A549 (cell line): ENCODE data around the gene LYST. TPM values are rescaled to one million over a fixed set of nuclear protein-coding genes. Genes with fewer than 3 reads are reported as not detected.

Experiments used
- ATAC-seq, 2 experiments: fragments of 200-7000 bp in 1 of 2; fragments of >200 bp in 1 of 2; cut with Nextera tagmentation in 1 of 2; cut with Tn5 transposase in 1 of 2; 3 replicates each; pipeline versions ENCODE4 v1.8.0 to v1.9.1; 2018 to 2020; ENCODE audit warnings: mild to moderate bottlenecking in 1 of 2, moderate library complexity in 1 of 2
- CTCF ChIA-PET: fragments of 300-600 bp; sonication (Branson Sonifier 250); formaldehyde crosslinking; extraction: SDS; loops from one replicate; lab custom pipeline; 2021; ENCODE audit warnings: antibody characterized with exemption, inconsistent platforms; lab: Yijun Ruan, JAX
- POLR2A ChIA-PET: fragments of 350-600 bp; formaldehyde crosslinking; extraction: SDS; loops from one replicate; lab custom pipeline; 2021; ENCODE audit warnings: antibody characterized with exemption, inconsistent platforms; lab: Yijun Ruan, JAX
- DNase-seq, 2 experiments: peaks; one replicate each; pipeline versions ENCODE4 v3.0.0 to v3.0.0-alpha.2; 2011 to 2016; ENCODE audit warnings: low read depth in 1 of 2, low spot score in 1 of 2
- FAIRE-seq: peaks from 2 replicates; lab custom pipeline; 2011; peaks lifted over from hg19 to GRCh38; lab: Jason Lieb, UNC
- H3K27ac ChIP-seq, 2 experiments: fragments of >200 bp; sonication (Bioruptor Twin); formaldehyde crosslinking; 3 replicates each; pipeline ENCODE4 v1.5.1; 2016 to 2017
- H3K4me1 ChIP-seq: fragments of >200 bp; sonication (Bioruptor Twin); formaldehyde crosslinking; 3 replicates; pipeline ENCODE4 v1.6.1; 2016
- H3K4me2 ChIP-seq: fragments of >200 bp; sonication (Bioruptor Twin); formaldehyde crosslinking; 3 replicates; pipeline ENCODE4 v1.6.1; 2016
- H3K4me3 ChIP-seq: fragments of >200 bp; sonication (Bioruptor Twin); formaldehyde crosslinking; 3 replicates; pipeline ENCODE4 v1.5.1; 2016
- H3K9me3 ChIP-seq: fragments of >200 bp; sonication (Bioruptor Twin); formaldehyde crosslinking; 3 replicates; pipeline ENCODE4 v1.6.1; 2016
- BHLHE40 ChIP-seq: IDR thresholded peaks from 2 replicates; pipeline ENCODE4 v1.6.1; 2012; ENCODE audit warnings: low read depth, low read length, inconsistent platforms
- CHD4 ChIP-seq: fragments of 200-600 bp; sonication (generic); IDR thresholded peaks from 2 replicates; pipeline ENCODE4 v1.6.1; 2016; ENCODE audit warnings: antibody characterized with exemption, mild to moderate bottlenecking, borderline replicate concordance
- EHF ChIP-seq: fragments of 250-450 bp; sonication (Bioruptor Pico); IDR thresholded peaks from 2 replicates; pipeline ENCODE4 v1.5.0; 2020; ENCODE audit warnings: mild to moderate bottlenecking
- ELK1 ChIP-seq: fragments of 150-350 bp; IDR thresholded peaks from 2 replicates; pipeline ENCODE4 v1.6.1; 2014; ENCODE audit warnings: low read depth, mild to moderate bottlenecking, low read length
- FOXS1 ChIP-seq: fragments of 250-450 bp; sonication (Bioruptor Pico); IDR thresholded peaks from 2 replicates; pipeline ENCODE4 v1.5.0; 2020; ENCODE audit warnings: mild to moderate bottlenecking, moderate library complexity
- GATA3 ChIP-seq: IDR thresholded peaks from 2 replicates; pipeline ENCODE4 v1.6.1; 2012; ENCODE audit warnings: borderline replicate concordance
- HOXA7 ChIP-seq: fragments of 250-450 bp; sonication (Bioruptor Pico); IDR thresholded peaks from 2 replicates; pipeline ENCODE4 v1.5.0; 2020; ENCODE audit warnings: mild to moderate bottlenecking, moderate library complexity
- HOXB13 ChIP-seq: fragments of 250-450 bp; sonication (Bioruptor Pico); IDR thresholded peaks from 2 replicates; pipeline ENCODE4 v1.5.0; 2020; ENCODE audit warnings: low read depth, mild to moderate bottlenecking, moderate library complexity
- HOXB5 ChIP-seq: fragments of 250-450 bp; sonication (Bioruptor Pico); IDR thresholded peaks from 2 replicates; pipeline ENCODE4 v1.5.0; 2020; ENCODE audit warnings: mild to moderate bottlenecking, moderate library complexity
- JUN ChIP-seq, 2 experiments: fragments of >200 bp; sonication (Bioruptor Twin); formaldehyde crosslinking; IDR thresholded peaks; 2 replicates in 1 of 2; 3 replicates in 1 of 2; pipeline ENCODE4 v1.6.1; 2016 to 2017
- JUNB ChIP-seq: fragments of >200 bp; sonication (Bioruptor Twin); formaldehyde crosslinking; IDR thresholded peaks from 2 replicates; pipeline ENCODE4 v1.6.1; 2016
- MAZ ChIP-seq: fragments of 150-350 bp; IDR thresholded peaks from 2 replicates; pipeline ENCODE4 v1.6.1; 2014; ENCODE audit warnings: antibody characterized with exemption, low read depth, low read length, borderline replicate concordance
- MYC ChIP-seq: IDR thresholded peaks from 2 replicates; pipeline ENCODE4 v1.6.1; 2012; ENCODE audit warnings: mild to moderate bottlenecking, inconsistent platforms, low read length, improper control_type of control experiment, borderline replicate concordance
- NFE2L2 ChIP-seq: fragments of 150-350 bp; conservative IDR thresholded peaks from 2 replicates; pipeline ENCODE4 v1.6.1; 2014; ENCODE audit warnings: low read length
- PBX3 ChIP-seq: IDR thresholded peaks from 2 replicates; pipeline ENCODE4 v1.6.1; 2012
- RAD21 ChIP-seq, 2 experiments: fragments of >200 bp in 1 of 2; sonication (Bioruptor Twin) in 1 of 2; formaldehyde crosslinking in 1 of 2; IDR thresholded peaks in 1 of 2; conservative IDR thresholded peaks in 1 of 2; 2 replicates in 1 of 2; 3 replicates in 1 of 2; pipeline ENCODE4 v1.6.1; 2012 to 2018; ENCODE audit warnings: inconsistent platforms in 1 of 2
- RARB ChIP-seq: fragments of 250-450 bp; sonication (Bioruptor Pico); IDR thresholded peaks from 2 replicates; pipeline ENCODE4 v1.8.0; 2021; ENCODE audit warnings: mild to moderate bottlenecking, moderate library complexity
- TFCP2L1 ChIP-seq: fragments of 250-450 bp; sonication (Bioruptor Pico); IDR thresholded peaks from 2 replicates; pipeline ENCODE4 v1.5.0; 2021; ENCODE audit warnings: mild to moderate bottlenecking
- TP53 ChIP-seq: fragments of 250-450 bp; sonication (Bioruptor Pico); IDR thresholded peaks from 2 replicates; pipeline ENCODE4 v1.5.0; 2021; ENCODE audit warnings: mild to moderate bottlenecking, moderate library complexity
- ZNF302 ChIP-seq: fragments of 250-450 bp; sonication (Bioruptor Pico); IDR thresholded peaks from 2 replicates; pipeline ENCODE4 v1.9.0; 2021; ENCODE audit warnings: inconsistent platforms, mild to moderate bottlenecking, moderate library complexity
- ZSCAN20 ChIP-seq: fragments of 250-450 bp; sonication (Bioruptor Pico); IDR thresholded peaks from 2 replicates; pipeline ENCODE4 v1.8.0; 2022; ENCODE audit warnings: mild to moderate bottlenecking, moderate library complexity
- WGBS: methylation state at CpG from one replicate; pipeline ENCODE4 v1.1.6; 2017; ENCODE audit errors: missing lambda C conversion rate; 5-methylcytosine and 5-hydroxymethylcytosine counted together
- polyA plus RNA-seq, 4 experiments: library from polyadenylated mRNA; depleted of rRNA in 3 of 4; stranded (reverse); fragments of >200 nt; fragmentation: RNase III in 1 of 4; extraction: RNeasy Plus Mini Kit Qiagen cat#74134 plus additional on column Dnase treatment in 1 of 4; gene quantifications; 2 replicates in 3 of 4; 3 replicates in 1 of 4; pipeline ENCODE4 v1.2.3, GENCODE V29; 2011 to 2017
- TF ChIP-seq, protein P1 (sequence below): IDR thresholded peaks from 2 replicates; pipeline ENCODE4 v1.6.1; 2012
- TF ChIP-seq, protein P2 (sequence below): fragments of >200 bp; sonication (Bioruptor Twin); formaldehyde crosslinking; IDR thresholded peaks from 2 replicates; pipeline ENCODE4 v1.6.1; 2016
- TF ChIP-seq, protein P3 (sequence below): fragments of >200 bp; sonication (Bioruptor Twin); formaldehyde crosslinking; IDR thresholded peaks from 3 replicates; pipeline ENCODE4 v1.6.1; 2016
- TF ChIP-seq, protein P4 (sequence below): fragments of 250-450 bp; sonication (Bioruptor Pico); IDR thresholded peaks from 2 replicates; pipeline ENCODE4 v1.5.0; 2021; ENCODE audit warnings: mild to moderate bottlenecking, moderate library complexity, borderline replicate concordance

Gene LYST
- polyA plus RNA-seq, 2 of the 4 experiments (the other 2 are of a cell fraction), result 2.5 to 9.4 TPM

DNA sequence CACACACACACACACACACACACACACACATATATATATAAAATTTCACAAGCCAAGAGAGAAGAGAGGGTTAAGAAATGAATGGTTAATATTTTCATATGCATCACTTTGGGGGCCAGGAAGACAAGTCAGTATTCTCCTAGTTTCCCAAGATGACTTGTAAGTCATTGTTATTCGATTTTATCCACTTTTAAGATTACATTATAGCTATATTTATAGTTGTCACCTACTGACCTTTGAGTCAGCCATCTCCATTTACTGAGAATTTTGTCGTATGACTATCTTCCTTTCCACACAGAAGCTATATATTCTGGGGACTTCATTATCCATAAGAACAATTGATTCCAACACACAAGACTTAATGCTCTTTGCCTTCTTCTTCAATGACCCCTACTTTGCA is 8.9 kb downstream of the LYST start:
- no peak overlapping the region for H3K4me3 ChIP-seq
- 54% methylated on average over 2 of the region's 2 CpGs for WGBS
- H3K4me2 ChIP-seq, result no peak overlapping the region
- DNase-seq (no peak), ATAC-seq (no peak), FAIRE-seq (no peak)
- POLR2A ChIA-PET, result no interaction called here
- peaks cover 11% of the 10 kb centered on the region; the same call in 2 of the 3 replicates for H3K4me1 ChIP-seq
- H3K27ac ChIP-seq, result no peak overlapping the region
- TF ChIP-seq RARB (CRISPR knock-in tag) (no peak), ELK1 (no peak), NFE2L2 (no peak), TP53 (CRISPR knock-in tag) (no peak), GATA3 (no peak), HOXA7 (CRISPR knock-in tag) (no peak), JUNB (no peak), TFCP2L1 (CRISPR knock-in tag) (no peak), PBX3 (no peak)
- TF ChIP-seq, protein P1, sequence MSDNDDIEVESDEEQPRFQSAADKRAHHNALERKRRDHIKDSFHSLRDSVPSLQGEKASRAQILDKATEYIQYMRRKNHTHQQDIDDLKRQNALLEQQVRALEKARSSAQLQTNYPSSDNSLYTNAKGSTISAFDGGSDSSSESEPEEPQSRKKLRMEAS, result no peak
- CTCF ChIA-PET, result interaction anchor here (0.6 to 2.2 kb wide), 4 partner anchors 8 to 441 kb away, joined by 3 to 13 read pairs (median 4); no protein-coding TSS in a partner anchor
- no peaks in the 10 kb centered on the region for H3K9me3 ChIP-seq

DNA sequence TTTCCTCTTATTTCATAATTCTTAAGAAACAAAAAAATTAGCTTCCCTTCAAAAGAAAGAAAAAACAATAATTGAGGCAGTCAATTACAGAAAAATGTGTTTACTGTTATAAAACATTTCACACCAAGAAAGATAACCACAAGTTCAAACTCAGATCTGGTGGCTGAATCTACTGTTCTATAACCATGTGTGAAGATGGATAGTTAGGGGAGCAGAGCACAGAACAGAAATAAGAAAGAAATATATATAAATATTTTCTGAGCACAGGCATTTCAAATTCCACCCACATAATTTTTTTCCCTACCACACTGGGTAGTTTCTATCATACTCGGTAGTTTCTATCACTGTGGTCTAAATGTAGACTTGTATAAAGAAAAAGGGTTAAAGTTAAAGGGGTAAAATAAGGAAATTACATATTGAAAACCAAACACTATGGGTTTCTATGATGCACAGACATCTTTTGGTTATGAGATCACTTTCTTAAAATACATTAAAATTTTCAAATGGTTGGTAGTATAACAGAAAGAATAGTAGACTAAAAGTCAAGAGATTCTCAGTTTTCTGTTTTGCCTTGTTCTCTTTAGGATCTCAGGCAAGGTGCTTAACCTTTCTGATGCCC is 10.8 kb downstream of the LYST start:
- ChIA-PET POLR2A (no interaction called here), CTCF (interaction anchor here (0.6 to 1.2 kb wide), 3 partner anchors 10 to 351 kb away, joined by 3 to 4 read pairs (median 3); no protein-coding TSS in a partner anchor)
- TF ChIP-seq JUN (IDR thresholded peaks at IDR 0.05), result no peak
- TF ChIP-seq HOXB5 (CRISPR knock-in tag), result no peak
- TF ChIP-seq EHF (CRISPR knock-in tag), result no peak
- TF ChIP-seq, protein P1, result no peak
- no peak for TF ChIP-seq FOXS1 (CRISPR knock-in tag)
- no peak for TF ChIP-seq RAD21 (conservative IDR thresholded peaks at IDR 0.05 in 1 of 2, IDR thresholded peaks at IDR 0.05 in 1 of 2)
- TF ChIP-seq, protein P2, sequence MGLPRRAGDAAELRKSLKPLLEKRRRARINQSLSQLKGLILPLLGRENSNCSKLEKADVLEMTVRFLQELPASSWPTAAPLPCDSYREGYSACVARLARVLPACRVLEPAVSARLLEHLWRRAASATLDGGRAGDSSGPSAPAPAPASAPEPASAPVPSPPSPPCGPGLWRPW, result no peak
- TF ChIP-seq ZNF302, result no peak
- no peak for TF ChIP-seq MAZ
- Histone ChIP-seq H3K4me3 (no peak overlapping the region), H3K9me3 (no peaks in the 10 kb centered on the region), H3K27ac (no peak overlapping the region), H3K4me2 (no peak overlapping the region), H3K4me1 (peaks cover 11% of the 10 kb centered on the region; the same call in 2 of the 3 replicates)
- ATAC-seq, result no peak
- 82% methylated on average over 1 of the region's 1 CpG for WGBS
- no peak for FAIRE-seq
- no peak for DNase-seq

GRCh38 chr1:235854347-235854746 is 12.4 kb downstream of the LYST start:
- FAIRE-seq (no peak), ATAC-seq (no peak), DNase-seq (no peak)
- Histone ChIP-seq H3K4me2 (no peak overlapping the region), H3K9me3 (no peaks in the 10 kb centered on the region), H3K27ac (no peak overlapping the region), H3K4me1 (peaks cover 9% of the 10 kb centered on the region; the same call in 2 of the 3 replicates), H3K4me3 (no peak overlapping the region)
- TF ChIP-seq, protein P3, sequence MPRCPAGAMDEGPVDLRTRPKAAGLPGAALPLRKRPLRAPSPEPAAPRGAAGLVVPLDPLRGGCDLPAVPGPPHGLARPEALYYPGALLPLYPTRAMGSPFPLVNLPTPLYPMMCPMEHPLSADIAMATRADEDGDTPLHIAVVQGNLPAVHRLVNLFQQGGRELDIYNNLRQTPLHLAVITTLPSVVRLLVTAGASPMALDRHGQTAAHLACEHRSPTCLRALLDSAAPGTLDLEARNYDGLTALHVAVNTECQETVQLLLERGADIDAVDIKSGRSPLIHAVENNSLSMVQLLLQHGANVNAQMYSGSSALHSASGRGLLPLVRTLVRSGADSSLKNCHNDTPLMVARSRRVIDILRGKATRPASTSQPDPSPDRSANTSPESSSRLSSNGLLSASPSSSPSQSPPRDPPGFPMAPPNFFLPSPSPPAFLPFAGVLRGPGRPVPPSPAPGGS, result no peak
- TF ChIP-seq BHLHE40 (no peak), CHD4 (no peak), MYC (no peak), ZSCAN20 (CRISPR knock-in tag) (no peak), HOXB13 (CRISPR knock-in tag) (no peak), RARB (CRISPR knock-in tag) (no peak)
- TF ChIP-seq, protein P4, sequence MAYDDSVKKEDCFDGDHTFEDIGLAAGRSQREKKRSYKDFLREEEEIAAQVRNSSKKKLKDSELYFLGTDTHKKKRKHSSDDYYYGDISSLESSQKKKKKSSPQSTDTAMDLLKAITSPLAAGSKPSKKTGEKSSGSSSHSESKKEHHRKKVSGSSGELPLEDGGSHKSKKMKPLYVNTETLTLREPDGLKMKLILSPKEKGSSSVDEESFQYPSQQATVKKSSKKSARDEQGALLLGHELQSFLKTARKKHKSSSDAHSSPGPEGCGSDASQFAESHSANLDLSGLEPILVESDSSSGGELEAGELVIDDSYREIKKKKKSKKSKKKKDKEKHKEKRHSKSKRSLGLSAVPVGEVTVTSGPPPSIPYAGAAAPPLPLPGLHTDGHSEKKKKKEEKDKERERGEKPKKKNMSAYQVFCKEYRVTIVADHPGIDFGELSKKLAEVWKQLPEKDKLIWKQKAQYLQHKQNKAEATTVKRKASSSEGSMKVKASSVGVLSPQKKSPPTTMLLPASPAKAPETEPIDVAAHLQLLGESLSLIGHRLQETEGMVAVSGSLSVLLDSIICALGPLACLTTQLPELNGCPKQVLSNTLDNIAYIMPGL, result no peak
- TF ChIP-seq, protein P2, result no peak
- POLR2A ChIA-PET, result interaction anchor here (1.7 kb wide), 1 partner anchor 12 kb away, joined by 4 read pairs; the partner anchor contains the start of gene LYST
- CTCF ChIA-PET, result interaction anchor here (1.9 kb wide), 1 partner anchor 117 kb away, joined by 6 read pairs; no protein-coding TSS in a partner anchor
- 70% methylated on average over 3 of the region's 3 CpGs for WGBS
